GM12878 (cell line): ENCODE measurements around the gene ICAM2. TPM values are rescaled to one million over a fixed set of nuclear protein-coding genes. Genes with fewer than 3 reads are reported as not detected.
A peak's percentile ranks its signal among the peaks of the same experiment; 100 is the strongest.

Source experiments
- ASH2L ChIP-seq: fragments of 300-600, 200-600 bp; sonication (generic); IDR thresholded peaks from 2 replicates; pipeline ENCODE4 v1.6.1; 2017; ENCODE audit warnings: low read depth, mild to moderate bottlenecking, borderline replicate concordance
- BCL11A ChIP-seq: IDR thresholded peaks from 2 replicates; pipeline ENCODE4 v1.6.1; 2011; ENCODE audit warnings: low read depth, low read length
- BHLHE40 ChIP-seq, 2 experiments: fragments of 450-650 bp in 1 of 2; IDR thresholded peaks; 2 replicates each; pipeline ENCODE4 v1.6.1; 2011 to 2017; ENCODE audit warnings: low read depth in 2 of 2, borderline replicate concordance in 1 of 2, improper control_type of control experiment in 1 of 2, low read length in 1 of 2, mild to moderate bottlenecking in 1 of 2
- DPF2 ChIP-seq: fragments of 450-650 bp; IDR thresholded peaks from 2 replicates; pipeline ENCODE4 v1.6.1; 2017; ENCODE audit warnings: mild to moderate bottlenecking
- EGR1 ChIP-seq, 2 experiments: IDR thresholded peaks; 1 replicate in 1 of 2; 2 replicates in 1 of 2; pipeline ENCODE4 v1.6.1; 2011 to 2012; ENCODE audit warnings: low read depth in 2 of 2, low read length in 2 of 2, borderline replicate concordance in 1 of 2, mild to moderate bottlenecking in 1 of 2, moderate library complexity in 1 of 2
- KDM1A ChIP-seq: fragments of 200-600 bp; sonication (generic); IDR thresholded peaks from 2 replicates; pipeline ENCODE4 v1.6.1; 2016; ENCODE audit warnings: borderline replicate concordance
- MYC ChIP-seq: IDR thresholded peaks from 2 replicates; pipeline ENCODE4 v1.6.1; 2011; ENCODE audit warnings: mild to moderate bottlenecking, low read length, moderate library complexity, inconsistent platforms; ENCODE audit not compliant: insufficient read depth, insufficient replicate concordance, insufficient read length, severe bottlenecking
- PAX5 ChIP-seq: IDR thresholded peaks from 2 replicates; pipeline ENCODE4 v1.6.1; 2011; ENCODE audit warnings: low read depth, low read length, borderline replicate concordance
- SPI1 ChIP-seq: IDR thresholded peaks from 2 replicates; pipeline ENCODE4 v1.6.1; 2011; ENCODE audit warnings: low read depth, mild to moderate bottlenecking, low read length, moderate library complexity, borderline replicate concordance; ENCODE audit not compliant: insufficient read depth
- TAF1 ChIP-seq: IDR thresholded peaks from 2 replicates; pipeline ENCODE4 v1.6.1; 2011; ENCODE audit warnings: mild to moderate bottlenecking, low read depth, low read length, borderline replicate concordance
- YY1 ChIP-seq: IDR thresholded peaks from 2 replicates; pipeline ENCODE4 v1.6.1; 2011; ENCODE audit warnings: low read depth, mild to moderate bottlenecking, low read length
- ZNF207 ChIP-seq: fragments of 450-650 bp; IDR thresholded peaks from 2 replicates; pipeline ENCODE4 v1.6.1; 2014; ENCODE audit warnings: antibody characterized with exemption, mild to moderate bottlenecking, borderline replicate concordance
- polyA plus RNA-seq, 11 experiments: library from polyadenylated mRNA; depleted of rRNA in 4 of 11; unstranded in 6 of 11; stranded (reverse) in 5 of 11; fragments of >200 nt; fragmentation: Nextera tagmentation in 4 of 11; fragmentation: Illumina TruSeq in 1 of 11; extraction: Ambion mirVana in 4 of 11; extraction: Trizol in 1 of 11; gene quantifications; 1 replicate in 1 of 11; 2 replicates in 10 of 11; pipeline versions ENCODE4 v1.2.1 to v1.2.3, GENCODE V29; 2011 to 2016; ENCODE audit warnings: inconsistent platforms in 2 of 11, missing spikeins in 2 of 11, low read depth in 1 of 11
- total RNA-seq, 4 experiments: library from RNA; depleted of rRNA in 3 of 4; stranded (reverse); fragments of >200 nt in 3 of 4; fragmentation: Illumina TruSeq in 1 of 4; extraction: Trizol in 1 of 4; gene quantifications; 2 replicates each; pipeline versions ENCODE4 v1.2.1 to v1.2.3, GENCODE V29; 2013 to 2021
- TF ChIP-seq, protein P1 (sequence below): fragments of 450-650 bp; conservative IDR thresholded peaks from 2 replicates; pipeline ENCODE4 v1.6.1; 2017; ENCODE audit warnings: mild to moderate bottlenecking, moderate library complexity
- TF ChIP-seq, protein P2 (sequence below): fragments of 450-650 bp; formaldehyde crosslinking; IDR thresholded peaks from 2 replicates; pipeline ENCODE4 v1.4.0; 2022; ENCODE audit warnings: mild to moderate bottlenecking, moderate library complexity
- TF ChIP-seq, protein P3 (sequence below): fragments of 450-650 bp; IDR thresholded peaks from 2 replicates; pipeline ENCODE4 v1.6.1; 2017; ENCODE audit warnings: low read depth, mild to moderate bottlenecking, moderate library complexity

ICAM2 gene
- total and polyA plus RNA-seq, 10 of the 15 experiments (the other 5 are each of a cell fraction or from before 2014, with no cell fraction given) = 23.6 to 108 (median 58.1) TPM

- TF ChIP-seq, protein P1, sequence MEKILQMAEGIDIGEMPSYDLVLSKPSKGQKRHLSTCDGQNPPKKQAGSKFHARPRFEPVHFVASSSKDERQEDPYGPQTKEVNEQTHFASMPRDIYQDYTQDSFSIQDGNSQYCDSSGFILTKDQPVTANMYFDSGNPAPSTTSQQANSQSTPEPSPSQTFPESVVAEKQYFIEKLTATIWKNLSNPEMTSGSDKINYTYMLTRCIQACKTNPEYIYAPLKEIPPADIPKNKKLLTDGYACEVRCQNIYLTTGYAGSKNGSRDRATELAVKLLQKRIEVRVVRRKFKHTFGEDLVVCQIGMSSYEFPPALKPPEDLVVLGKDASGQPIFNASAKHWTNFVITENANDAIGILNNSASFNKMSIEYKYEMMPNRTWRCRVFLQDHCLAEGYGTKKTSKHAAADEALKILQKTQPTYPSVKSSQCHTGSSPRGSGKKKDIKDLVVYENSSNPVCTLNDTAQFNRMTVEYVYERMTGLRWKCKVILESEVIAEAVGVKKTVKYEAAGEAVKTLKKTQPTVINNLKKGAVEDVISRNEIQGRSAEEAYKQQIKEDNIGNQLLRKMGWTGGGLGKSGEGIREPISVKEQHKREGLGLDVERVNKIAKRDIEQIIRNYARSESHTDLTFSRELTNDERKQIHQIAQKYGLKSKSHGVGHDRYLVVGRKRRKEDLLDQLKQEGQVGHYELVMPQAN = 0 out of 2 replicates have a peak, but pooled peaks have one; percentile 43
- TF ChIP-seq KDM1A (no peak), YY1 (no peak), BCL11A (no peak), BHLHE40 (IDR thresholded peaks at IDR 0.05; ENCODE audit: borderline replicate concordance in 1 of 2, low read depth in 2 of 2, low read length in 1 of 2) (peak; percentile 24 to 57; a peak in 1 of 4 replicates), DPF2 (peak; percentile 72), ZNF207 (no peak), TAF1 (no peak), PAX5 (no peak), SPI1 (peak; percentile 77), ASH2L (no peak), EGR1 (IDR thresholded peaks at IDR 0.05; ENCODE audit: borderline replicate concordance in 1 of 2, low read depth in 2 of 2, low read length in 2 of 2) (no peak), MYC (no peak)
- TF ChIP-seq, protein P2, sequence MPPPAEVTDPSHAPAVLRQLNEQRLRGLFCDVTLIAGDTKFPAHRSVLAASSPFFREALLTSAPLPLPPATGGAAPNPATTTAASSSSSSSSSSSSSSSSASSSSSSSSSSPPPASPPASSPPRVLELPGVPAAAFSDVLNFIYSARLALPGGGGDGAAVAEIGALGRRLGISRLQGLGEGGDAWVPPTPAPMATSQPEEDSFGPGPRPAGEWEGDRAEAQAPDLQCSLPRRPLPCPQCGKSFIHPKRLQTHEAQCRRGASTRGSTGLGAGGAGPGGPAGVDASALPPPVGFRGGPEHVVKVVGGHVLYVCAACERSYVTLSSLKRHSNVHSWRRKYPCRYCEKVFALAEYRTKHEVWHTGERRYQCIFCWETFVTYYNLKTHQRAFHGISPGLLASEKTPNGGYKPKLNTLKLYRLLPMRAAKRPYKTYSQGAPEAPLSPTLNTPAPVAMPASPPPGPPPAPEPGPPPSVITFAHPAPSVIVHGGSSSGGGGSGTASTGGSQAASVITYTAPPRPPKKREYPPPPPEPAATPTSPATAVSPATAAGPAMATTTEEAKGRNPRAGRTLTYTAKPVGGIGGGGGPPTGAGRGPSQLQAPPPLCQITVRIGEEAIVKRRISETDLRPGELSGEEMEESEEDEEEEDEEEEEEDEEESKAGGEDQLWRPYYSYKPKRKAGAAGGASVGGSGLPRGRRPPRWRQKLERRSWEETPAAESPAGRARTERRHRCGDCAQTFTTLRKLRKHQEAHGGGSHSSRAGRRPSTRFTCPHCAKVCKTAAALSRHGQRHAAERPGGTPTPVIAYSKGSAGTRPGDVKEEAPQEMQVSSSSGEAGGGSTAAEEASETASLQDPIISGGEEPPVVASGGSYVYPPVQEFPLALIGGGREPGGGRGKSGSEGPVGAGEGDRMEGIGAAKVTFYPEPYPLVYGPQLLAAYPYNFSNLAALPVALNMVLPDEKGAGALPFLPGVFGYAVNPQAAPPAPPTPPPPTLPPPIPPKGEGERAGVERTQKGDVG (CRISPR knock-in tag) = no peak
- TF ChIP-seq, protein P3, sequence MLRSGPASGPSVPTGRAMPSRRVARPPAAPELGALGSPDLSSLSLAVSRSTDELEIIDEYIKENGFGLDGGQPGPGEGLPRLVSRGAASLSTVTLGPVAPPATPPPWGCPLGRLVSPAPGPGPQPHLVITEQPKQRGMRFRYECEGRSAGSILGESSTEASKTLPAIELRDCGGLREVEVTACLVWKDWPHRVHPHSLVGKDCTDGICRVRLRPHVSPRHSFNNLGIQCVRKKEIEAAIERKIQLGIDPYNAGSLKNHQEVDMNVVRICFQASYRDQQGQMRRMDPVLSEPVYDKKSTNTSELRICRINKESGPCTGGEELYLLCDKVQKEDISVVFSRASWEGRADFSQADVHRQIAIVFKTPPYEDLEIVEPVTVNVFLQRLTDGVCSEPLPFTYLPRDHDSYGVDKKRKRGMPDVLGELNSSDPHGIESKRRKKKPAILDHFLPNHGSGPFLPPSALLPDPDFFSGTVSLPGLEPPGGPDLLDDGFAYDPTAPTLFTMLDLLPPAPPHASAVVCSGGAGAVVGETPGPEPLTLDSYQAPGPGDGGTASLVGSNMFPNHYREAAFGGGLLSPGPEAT = peak; percentile 48; the same call in 1 of the 2 replicates
Measured at GRCh38 chr17:64063088-64063487, 42.7 kb upstream of the ICAM2 start (continued).
